Ovary (tissue), 3 donors: ENCODE data around the gene SPAG16.

ENCODE experiments used
- POLR2A ChIP-seq: fragments of 450-650 bp; IDR thresholded peaks from one replicate; pipeline ENCODE4 v1.6.1; 2017; ENCODE audit warnings: antibody characterized with exemption, mild to moderate bottlenecking, moderate library complexity
- TF ChIP-seq, protein P1 (sequence below), 3 donors: fragments of 450-650 bp in 2 of 3; fragments of 200-600 bp in 1 of 3; IDR thresholded peaks; one replicate each; pipeline versions ENCODE4 v1.5.1 to v1.8.0; 2016 to 2022; ENCODE audit warnings: antibody characterized with exemption in 3 of 3, mild to moderate bottlenecking in 1 of 3
- donor health status: DM: no; HTN: no; CAD: no.

DNA sequence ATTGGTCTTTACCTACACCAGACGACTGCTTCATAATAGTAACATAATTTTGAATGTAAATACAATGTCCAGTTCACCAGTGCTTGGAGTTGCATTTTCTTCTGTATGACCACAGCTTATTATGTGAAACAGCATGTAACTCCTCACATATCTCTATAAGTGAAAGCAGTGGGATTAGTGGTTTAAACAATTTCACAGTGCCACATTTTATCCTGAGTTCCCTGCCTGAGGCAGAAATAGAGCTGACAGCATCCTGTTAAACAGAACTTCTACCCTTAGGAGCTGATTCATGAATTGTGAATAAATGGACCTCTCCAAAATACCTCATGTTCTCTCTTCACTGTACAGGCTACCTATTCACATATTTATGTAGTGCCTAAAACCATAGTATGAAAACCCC, 584.3 kb downstream of the SPAG16 start:
- TF ChIP-seq POLR2A, result no peak
- TF ChIP-seq, protein P1, sequence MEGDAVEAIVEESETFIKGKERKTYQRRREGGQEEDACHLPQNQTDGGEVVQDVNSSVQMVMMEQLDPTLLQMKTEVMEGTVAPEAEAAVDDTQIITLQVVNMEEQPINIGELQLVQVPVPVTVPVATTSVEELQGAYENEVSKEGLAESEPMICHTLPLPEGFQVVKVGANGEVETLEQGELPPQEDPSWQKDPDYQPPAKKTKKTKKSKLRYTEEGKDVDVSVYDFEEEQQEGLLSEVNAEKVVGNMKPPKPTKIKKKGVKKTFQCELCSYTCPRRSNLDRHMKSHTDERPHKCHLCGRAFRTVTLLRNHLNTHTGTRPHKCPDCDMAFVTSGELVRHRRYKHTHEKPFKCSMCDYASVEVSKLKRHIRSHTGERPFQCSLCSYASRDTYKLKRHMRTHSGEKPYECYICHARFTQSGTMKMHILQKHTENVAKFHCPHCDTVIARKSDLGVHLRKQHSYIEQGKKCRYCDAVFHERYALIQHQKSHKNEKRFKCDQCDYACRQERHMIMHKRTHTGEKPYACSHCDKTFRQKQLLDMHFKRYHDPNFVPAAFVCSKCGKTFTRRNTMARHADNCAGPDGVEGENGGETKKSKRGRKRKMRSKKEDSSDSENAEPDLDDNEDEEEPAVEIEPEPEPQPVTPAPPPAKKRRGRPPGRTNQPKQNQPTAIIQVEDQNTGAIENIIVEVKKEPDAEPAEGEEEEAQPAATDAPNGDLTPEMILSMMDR (IDR thresholded peaks at IDR 0.05), result no peak
